KG1 (cell line): ENCODE measurements around the gene KIF3B.
"Not testable (repeated sequence)": the region's sequence is repeated elsewhere in the genome, so short reads cannot be mapped to it uniquely, and the experiment has no call there.

Experiments
- DNase-seq: peaks from one replicate; lab custom pipeline; 2025; lab: John Stamatoyannopoulos, UW

Gene KIF3B

DNA sequence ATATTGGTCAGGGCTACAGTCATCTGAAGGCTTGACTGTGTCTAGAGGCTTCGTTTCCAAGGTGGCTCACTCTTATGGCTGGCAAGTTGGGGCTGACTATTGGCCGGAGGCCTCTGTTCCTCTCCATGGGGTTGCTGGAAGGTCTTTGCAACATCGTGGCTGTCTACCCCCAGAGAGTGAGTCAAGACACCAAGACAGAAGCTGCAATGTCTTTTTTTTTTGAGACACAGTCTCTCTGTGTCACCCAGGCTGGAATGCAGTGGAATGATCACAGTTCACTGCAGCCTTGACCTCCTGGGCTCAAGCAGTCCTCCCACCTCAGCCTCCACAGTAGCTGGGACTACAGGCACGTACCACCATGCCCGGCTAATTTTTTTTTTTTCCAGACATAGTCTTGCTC lies 29.4 kb upstream of the KIF3B start:
- no peak for DNase-seq

DNA sequence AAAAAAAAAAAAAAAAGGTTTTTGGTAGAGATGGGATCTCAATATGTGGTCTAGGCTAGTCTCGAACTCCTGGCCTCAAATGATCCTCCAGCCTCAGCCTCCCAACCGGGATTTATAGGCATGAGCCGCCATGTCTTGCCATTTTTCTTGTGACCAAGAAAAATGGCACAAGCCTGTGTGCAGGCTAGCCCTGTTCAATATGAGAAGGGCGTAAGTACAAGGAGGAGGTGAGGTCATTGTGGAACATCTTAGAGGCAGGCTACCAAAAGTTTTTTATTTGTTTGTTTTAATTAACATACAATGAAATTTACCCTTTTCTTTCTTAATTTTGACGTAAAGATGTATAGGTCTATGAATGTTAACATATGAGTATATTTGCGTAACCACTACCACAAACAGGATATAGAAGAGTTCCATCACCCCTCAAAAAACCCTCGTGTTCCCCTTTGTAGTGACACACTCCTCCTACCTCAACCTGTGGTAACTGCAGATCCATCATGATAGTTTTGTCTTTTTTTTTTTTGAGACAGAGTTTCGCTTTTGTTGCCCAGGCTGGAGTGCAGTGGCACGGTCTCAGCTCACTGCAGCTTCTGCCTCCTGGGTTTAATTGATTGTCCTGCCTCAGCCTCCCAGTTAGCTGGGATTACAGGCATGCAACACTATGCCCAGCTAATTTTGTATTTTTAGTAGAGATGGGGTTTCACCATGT lies 28.3 kb upstream of the KIF3B start:
- DNase-seq: no peak

DNA sequence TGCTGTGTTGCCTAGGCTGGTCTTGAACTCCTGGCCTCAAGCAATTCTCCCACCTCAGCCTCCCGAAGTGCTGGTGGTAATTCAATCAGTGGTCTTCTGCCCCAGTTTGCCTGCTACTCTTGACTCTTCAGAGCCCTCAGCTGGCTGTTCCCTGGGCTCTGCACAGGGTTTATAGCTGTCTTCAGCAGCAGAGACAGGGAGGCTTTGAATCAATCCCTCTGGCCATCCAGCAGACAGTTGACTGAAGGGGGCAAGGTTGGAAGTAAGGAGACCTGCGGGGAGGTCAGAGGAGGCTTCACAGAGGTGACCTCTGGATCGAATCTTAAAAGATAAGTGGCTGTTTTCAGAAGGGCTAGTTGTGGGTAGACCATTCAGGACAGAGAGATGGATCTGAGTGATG lies 26.0 kb upstream of the KIF3B start:
- no peak for DNase-seq

DNA sequence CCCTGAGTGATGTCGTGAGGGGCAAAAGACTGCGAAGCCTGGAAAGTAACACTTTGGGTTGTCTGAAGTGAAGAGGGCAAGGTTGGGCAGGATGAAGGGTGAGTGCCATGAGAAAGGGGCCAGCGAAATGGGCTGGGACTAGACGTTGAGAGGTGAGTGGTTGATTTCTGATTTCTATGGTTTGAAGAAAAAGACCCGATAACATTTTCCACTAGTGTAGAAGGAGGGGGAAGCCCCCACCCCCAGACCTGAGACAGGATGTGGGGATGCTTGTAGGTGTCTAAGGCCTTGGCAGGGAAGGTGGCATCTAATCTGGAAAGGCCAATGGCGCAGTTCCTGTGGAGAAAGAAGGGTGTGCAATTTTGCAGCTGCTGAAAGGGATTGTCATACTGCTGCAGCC lies 25.3 kb upstream of the KIF3B start:
- no peak for DNase-seq

DNA sequence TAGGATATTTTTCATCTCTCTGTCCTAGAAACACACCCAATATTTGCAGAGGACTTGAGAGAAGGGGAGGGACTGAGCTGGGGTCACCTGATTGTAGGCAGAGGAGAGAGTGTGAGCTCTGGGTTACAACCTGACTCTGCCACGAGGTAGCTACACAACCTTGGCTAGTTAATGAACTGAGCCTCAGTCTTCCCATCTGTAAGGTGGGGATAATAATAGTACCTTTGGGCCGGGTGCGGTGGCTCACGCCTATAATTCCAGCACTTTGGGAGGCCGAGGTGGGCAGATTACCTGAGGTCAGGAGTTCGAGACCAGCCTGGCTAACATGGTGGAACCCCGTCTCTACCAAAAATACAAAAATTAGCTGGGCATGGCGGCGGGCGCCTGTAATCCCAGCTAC lies 16.5 kb upstream of the KIF3B start:
- not testable (repeated sequence) for DNase-seq

DNA sequence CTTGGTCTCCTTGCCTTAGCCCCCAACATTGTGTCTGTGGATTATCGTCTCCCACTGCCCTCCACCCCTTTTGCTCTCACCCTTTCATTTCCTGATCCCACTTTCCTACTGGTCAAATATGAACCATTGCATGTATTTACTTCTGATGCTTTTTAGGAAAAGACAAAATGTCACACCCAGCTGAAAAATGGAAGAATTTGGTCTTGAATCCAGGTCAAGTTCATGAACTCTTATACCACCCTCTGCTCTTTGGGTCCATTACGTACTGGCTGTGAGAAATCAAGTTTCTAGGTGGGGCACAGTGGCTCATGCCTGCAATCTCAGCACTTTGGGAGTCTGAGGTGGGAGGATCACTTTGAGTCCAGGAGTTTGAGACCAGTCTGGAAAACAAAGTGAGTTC lies 15.8 kb upstream of the KIF3B start:
- no peak for DNase-seq

DNA sequence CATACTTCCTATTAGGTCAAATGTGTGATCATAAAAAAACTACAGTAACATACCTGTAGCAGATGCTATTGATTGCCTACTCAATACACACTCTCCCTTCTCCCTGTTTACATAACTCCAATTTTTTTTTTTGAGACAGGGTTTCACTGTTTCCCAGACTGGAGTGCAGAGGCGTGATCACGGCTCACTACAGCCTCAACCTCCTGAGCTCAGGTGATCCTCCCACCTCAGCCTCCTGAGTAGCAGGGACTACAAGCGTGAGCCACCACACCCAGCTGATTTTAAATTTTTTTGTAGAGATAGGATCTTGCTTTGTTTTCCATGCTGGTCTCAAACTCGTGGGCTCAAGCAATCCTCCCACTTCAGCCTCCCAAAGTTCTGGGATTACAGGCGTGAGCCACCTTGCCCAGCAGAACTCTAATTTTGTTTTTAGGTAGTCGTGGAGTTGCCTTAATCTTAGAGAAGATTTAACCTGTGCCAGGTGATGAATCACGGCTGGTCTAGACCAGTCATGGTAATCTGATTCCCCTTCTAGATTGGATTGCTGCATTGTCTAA lies 14.0 kb upstream of the KIF3B start:
- DNase-seq: no peak

DNA sequence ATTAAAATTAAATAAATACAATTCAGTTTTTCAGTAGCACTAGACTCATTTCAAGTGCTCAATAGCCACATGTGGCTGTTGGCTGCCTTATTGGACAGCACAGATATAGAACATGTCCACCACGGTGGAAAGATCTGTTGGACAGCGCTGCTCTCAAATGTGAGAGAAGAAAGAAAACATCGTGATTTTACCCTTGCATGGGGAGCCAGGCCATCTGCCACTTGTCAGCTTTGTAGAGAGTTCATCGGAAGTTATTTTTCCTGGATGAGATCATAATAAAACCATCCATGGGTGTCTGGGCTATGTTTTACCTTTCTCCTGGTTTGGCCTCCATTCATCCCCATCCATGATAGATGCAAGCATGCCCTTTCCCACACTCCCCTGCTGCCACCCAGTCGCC lies 5.8 kb upstream of the KIF3B start:
- no peak for DNase-seq

DNA sequence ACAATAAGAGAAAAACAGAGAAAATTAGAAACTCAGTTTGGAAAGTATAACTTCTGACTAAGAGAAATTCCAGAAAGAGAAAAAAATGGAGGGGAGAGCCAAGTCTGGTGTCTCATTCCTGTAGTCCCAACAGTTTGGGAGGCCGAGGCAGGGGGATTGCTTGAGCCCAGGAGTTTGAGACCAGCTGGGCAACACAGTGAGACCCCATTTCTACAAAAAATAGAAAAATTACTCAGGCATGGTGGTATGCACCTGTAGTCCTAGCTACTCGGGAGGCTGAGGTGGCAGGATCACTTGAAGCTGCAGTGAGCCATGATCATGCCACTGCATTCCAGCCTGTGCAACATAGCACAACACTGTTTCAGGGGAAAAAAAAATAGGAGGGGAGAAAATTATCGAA lies 3.1 kb upstream of the KIF3B start:
- DNase-seq: no peak

DNA sequence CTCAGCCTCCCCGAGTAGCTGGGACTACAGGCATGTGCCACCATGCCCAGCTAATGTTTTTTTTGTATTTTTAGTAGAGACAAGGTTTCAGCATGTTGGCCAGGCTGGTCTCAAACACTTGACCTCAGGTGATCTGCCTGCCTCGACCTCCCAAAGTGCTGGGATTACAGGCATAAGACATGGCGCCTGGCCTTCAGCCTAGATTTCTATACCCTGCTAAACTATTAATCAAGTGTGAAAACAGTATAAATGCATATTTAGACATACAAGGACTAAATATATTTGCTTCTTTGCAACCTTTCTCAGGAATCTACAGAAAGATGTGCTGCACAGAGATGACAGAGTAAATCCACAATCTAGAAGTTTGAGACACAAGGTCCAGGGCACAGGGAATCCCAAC lies 2.3 kb upstream of the KIF3B start:
- not testable (repeated sequence) for DNase-seq

DNA sequence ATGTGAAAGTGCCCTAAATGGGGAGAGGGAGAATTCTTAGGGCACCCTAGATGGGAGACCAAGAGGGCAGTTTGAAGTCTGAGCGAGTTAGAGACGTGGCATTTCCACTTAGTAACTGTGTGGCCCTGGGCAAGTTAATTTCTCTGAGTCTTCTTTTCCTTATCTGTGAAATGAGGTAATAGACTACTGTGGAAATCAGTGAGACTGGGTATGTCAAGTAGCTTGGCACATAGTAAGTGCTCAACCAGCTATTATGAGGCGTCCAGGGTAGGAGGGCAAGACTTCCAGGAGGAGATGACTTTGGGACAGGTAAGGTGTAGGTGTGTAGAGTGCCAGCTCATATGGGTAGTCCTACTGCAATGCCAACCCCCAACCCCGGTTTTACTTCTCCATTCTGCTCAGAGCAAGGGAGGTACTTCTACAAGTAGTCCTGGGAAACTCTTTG lies 770 bp downstream of the KIF3B start:
- DNase-seq: no peak

DNA sequence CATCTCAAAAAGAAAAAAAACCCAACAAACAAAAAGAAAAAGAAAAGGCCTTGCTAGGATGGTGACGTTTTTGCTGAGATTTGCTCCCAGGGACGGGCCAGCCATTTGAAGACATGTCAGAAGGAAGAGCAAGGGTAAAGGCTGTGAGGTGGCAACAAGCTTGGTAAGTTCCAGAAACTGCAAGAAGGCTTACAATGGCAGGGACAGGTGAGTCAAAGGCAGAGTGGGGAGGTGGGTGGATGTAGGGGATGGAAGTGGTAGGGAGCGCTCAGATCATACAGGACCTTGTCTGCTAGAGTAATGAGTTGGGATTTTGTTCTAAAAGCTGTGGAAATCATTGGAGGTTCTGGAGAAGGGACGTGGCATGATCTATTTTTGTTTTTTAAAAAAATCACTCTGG lies 4.3 kb downstream of the KIF3B start:
- no peak for DNase-seq

DNA sequence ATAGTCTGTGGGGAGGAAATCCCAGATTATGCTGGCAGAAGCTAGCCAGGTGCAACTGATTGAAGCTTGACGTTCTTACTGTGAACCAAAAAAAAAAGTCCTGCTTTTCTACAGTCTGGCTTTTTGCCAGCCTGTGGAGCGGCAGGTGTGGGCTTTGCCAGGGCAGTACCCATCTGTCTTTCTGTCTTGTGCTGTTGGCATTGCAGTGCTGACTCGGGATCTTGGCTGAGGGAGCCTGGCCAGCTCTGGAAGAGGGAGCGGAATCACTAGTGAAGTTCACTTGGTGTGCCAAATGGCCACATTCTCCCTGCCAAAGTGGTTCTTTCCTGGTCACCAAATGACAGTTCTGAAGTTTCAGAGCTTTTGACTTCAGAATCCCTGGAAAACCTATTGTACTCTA lies 5.0 kb downstream of the KIF3B start:
- no peak for DNase-seq

DNA sequence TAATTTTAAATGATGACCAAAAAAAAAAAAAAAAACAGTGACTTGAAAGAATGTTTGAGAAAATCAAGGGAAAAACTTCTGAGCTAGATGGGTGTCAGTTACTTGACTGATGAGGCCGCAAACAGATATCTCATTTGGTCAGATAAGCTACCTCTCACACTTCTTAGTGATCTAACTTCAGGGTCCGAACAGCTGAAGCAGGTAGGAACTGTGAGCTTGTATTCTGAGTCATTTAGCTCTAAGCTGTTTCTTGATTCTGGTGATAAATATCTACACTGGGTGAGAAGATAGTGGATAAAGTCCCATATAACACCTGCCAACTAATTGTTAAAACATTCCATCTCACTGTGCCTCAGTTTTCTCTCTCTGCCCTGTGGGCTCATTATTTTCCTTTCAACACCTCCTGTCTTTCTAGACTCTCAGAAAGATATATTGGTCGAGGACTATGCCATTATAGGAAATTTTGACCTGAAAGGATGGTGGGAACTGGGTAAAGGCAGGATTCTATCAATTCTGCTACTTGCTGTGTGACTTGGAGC lies 7.7 kb downstream of the KIF3B start:
- no peak for DNase-seq

DNA sequence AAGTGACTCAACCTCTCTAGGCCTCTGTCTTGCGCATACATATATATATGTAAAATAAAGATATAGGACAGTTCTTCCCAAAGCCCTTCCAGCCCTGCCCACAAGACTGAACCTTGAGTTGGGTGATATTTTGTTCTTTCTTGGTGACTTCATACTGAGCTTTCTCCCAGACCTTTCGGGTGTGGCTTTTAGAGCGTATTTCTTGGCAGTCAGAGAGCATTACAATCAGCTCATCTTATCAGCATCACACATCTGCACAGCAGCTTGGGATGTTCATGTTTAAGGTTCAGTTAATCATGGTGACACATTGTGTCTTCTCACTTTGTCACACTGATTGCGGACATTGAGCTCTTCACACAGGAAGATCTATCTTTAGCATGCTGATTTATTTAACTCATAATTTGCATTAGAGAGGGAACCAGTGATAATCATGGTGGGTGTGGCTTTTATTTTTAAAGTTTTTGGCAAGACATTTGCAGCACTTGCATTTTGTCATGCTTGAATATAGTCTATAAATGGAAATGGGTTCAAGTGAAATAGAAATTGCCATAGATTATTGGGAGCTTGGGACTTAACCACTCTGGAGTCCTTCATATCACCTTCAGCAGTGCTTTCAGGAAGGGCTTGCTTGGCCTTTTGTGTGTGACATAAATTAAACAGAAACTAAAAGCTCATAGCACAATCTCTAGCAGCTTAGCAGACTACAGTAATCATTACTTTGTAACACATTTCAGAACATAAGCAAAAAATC lies 8.3 kb downstream of the KIF3B start:
- no peak for DNase-seq

DNA sequence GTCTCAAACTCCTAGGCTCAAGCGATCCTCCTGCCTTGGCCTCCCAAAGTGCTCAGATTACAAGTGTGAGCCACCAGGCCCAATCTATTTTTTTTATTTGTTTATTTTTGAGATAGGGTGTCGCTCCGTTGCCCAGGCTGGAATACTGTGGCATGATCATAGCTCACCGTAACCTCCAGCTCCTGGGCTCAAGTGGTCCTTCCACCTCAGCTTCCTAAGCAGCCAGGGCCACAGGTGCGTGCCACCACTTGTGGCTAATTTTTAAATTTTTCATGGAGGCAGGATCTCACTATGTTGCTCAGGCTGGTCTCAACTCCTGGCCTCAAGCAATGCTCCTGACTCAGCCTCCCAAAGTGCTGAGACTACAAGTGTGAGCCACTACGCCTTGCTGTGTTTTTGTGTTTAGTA lies 9.8 kb downstream of the KIF3B start:
- no peak for DNase-seq

DNA sequence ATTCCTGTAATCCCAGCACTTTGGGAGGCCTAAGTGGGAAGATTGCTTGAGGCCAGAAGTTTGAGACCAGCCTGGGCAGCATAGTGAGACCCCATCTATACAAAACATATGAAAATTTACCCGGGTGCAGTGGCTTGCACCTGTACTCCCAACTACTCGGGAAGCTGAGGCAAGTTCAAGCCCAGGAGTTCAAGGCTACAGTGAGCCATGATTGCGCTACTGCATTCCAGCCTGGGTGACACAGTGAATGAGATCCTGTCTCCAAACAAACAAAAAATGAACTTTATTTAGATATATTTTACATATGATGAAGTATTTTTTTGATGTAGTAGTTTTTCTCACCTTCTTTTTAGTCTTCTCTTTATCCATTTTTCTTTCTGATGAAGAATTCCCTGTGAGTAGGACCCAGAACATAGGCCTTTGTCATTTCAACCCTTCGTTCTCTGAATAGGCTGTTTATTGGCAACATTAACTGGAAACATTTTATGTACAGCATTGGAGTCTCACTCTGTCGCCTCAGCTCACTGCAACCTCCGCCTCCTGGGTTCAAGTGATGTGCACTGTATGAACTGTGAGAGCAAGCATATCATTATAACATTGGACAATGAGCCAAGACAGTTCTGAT lies 10.9 kb downstream of the KIF3B start:
- no peak for DNase-seq

DNA sequence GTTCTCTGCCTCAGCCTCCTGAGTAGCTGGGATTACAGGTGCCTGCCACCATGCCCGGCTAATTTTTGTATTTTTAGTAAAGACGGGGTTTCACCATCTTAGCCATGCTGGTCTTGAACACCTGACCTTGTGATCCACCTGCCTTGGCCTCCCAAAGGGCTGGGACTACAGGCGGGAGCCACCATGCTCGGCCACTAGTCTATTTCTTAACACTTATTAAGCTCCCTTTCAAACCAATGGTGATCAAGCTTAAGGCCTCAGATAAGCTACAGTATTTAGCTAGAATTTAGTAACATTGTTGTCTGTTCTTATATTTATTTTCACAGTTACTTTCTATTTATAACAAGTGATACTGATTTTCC lies 11.8 kb downstream of the KIF3B start:
- DNase-seq: not testable (repeated sequence)

DNA sequence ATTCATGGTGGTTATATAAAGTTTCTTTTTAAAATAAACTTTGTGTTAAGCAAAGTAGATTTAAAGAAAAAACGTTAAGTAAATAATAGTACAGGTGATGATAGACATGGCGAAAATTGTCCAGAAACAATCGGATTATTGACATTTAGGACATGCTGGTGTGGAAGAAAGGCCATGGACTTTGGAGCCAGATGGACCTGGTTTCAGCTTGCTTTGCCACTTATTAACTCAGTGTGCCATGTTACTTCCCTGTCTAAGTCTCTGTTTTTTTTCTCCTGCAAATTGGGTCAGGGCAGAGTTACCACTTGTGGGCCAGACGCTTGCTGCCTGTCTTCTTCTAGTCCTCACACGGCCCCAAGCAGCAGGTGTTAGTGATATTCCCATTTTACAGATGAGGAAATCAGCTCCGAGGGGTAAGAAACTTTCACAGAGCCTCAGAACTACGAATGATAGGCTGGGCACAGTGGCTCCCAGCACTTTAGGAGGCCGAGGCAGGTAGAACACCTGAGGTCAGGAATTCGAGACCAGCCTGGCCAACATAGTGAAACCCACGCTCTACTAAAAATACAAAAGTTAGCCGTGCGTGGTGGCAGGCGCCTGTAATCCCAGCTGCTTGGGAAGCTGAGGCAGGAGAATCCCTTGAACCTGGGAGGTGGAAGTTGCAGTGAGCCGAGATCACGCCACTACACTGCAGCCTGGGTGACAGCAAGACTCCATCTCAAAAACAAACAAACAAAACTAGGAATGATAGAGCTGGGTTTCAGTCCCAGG lies 12.4 kb downstream of the KIF3B start:
- DNase-seq: no peak

DNA sequence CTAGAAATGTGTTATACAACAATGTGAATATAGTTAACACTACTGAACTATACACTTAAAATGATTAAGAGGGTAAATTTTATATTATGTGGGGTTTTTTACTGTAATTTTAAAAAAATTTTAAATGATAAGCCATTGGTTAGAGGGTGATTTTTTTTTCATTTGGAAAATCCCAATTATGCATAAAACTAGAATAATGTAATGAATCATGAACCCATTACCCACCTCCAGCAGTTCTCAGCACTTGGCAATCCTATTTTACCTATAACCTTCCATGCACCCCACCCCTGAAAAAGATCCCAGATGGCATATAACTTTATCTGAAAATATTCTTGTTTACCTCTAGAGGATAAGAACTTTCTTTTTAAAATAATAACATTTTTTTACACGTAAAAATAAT lies 13.7 kb downstream of the KIF3B start:
- DNase-seq: no peak

DNA sequence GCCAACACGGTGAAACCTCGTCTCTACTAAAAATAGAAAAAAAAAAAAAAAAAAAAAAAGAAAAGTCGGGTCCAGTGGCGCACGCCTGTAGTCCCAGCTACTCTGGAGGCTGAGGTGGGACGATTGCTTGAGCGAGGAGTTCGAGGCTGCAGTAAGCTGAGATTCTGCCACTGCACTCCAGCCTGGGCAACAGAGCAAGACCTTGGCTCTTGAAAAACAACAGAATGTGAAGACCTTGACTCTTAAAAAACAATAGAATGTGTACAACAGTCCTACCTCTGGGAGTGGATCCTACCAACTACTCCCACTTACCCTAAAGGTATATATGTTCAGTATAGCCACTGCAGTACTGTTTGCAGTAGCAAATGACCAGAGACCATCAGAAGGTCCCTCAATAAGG lies 15.1 kb downstream of the KIF3B start:
- DNase-seq: no peak

DNA sequence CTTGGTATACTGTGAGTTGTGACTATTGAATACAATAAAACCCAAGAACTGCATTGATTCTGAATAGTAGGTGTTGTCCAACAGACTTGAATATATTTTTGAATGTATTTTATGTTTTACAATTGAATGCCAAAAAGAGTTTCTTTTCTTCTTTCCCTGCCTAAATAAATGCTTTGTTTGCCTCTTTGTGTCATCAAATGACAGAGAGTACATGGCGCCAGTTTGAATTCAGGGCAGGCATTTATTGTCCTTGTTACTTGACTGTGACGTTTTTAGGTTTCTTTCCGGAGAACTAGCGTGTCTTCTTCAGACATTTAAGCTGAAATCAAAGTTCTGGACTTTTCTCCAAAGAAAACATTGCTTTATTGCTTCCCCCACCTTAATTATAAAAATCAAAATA lies 16.6 kb downstream of the KIF3B start:
- no peak for DNase-seq
